HEK293 (cell line): ENCODE data around the gene TINCR.

Source experiments
- GLI4 ChIP-seq: fragments of 450-650 bp; formaldehyde crosslinking; IDR thresholded peaks from 2 replicates; pipeline ENCODE4 v1.5.1; 2016; ENCODE audit warnings: missing biosample characterization, missing genetic modification characterization
- KLF16 ChIP-seq: fragments of 450-650 bp; formaldehyde crosslinking; IDR thresholded peaks from 2 replicates; pipeline ENCODE4 v1.5.1; 2017; ENCODE audit warnings: missing biosample characterization, missing genetic modification characterization
- ZFP37 ChIP-seq: fragments of 450-650 bp; formaldehyde crosslinking; IDR thresholded peaks from 2 replicates; pipeline ENCODE4 v1.5.1; 2016; ENCODE audit warnings: missing biosample characterization, missing genetic modification characterization
- ZNF175 ChIP-seq: fragments of 450-650 bp; formaldehyde crosslinking; IDR thresholded peaks from 2 replicates; pipeline ENCODE4 v1.5.1; 2016; ENCODE audit warnings: missing biosample characterization, missing genetic modification characterization
- ZNF391 ChIP-seq: fragments of 450-650 bp; formaldehyde crosslinking; IDR thresholded peaks from 2 replicates; pipeline ENCODE4 v1.5.1; 2016; ENCODE audit warnings: low read depth, missing biosample characterization, missing genetic modification characterization, borderline replicate concordance
- ZNF560 ChIP-seq: fragments of 450-650 bp; formaldehyde crosslinking; IDR thresholded peaks from 2 replicates; pipeline ENCODE4 v1.5.1; 2017; ENCODE audit warnings: missing biosample characterization, missing genetic modification characterization, borderline replicate concordance
- ZNF624 ChIP-seq: fragments of 450-650 bp; formaldehyde crosslinking; IDR thresholded peaks from 2 replicates; pipeline ENCODE4 v1.5.1; 2017; ENCODE audit warnings: missing biosample characterization, missing genetic modification characterization
- ZNF76 ChIP-seq: fragments of 450-650 bp; formaldehyde crosslinking; IDR thresholded peaks from 2 replicates; pipeline ENCODE4; 2016; ENCODE audit warnings: low read depth, missing biosample characterization, missing genetic modification characterization, borderline replicate concordance
- ZNF792 ChIP-seq: fragments of 450-650 bp; formaldehyde crosslinking; IDR thresholded peaks from 2 replicates; pipeline ENCODE4 v1.5.1; 2016; ENCODE audit warnings: missing biosample characterization, missing genetic modification characterization
- TF ChIP-seq, protein P1 (sequence below): fragments of 450-650 bp; formaldehyde crosslinking; IDR thresholded peaks from 2 replicates; pipeline ENCODE4 v1.5.1; 2016; ENCODE audit warnings: missing biosample characterization, missing genetic modification characterization
- TF ChIP-seq, protein P2 (sequence below): fragments of 450-650 bp; formaldehyde crosslinking; IDR thresholded peaks from 2 replicates; pipeline ENCODE4 v1.5.1; 2016; ENCODE audit warnings: missing biosample characterization, missing genetic modification characterization
- TF ChIP-seq, protein P3 (sequence below): fragments of 450-650 bp; formaldehyde crosslinking; IDR thresholded peaks from 2 replicates; pipeline ENCODE4; 2016; ENCODE audit warnings: missing biosample characterization, missing genetic modification characterization

DNA sequence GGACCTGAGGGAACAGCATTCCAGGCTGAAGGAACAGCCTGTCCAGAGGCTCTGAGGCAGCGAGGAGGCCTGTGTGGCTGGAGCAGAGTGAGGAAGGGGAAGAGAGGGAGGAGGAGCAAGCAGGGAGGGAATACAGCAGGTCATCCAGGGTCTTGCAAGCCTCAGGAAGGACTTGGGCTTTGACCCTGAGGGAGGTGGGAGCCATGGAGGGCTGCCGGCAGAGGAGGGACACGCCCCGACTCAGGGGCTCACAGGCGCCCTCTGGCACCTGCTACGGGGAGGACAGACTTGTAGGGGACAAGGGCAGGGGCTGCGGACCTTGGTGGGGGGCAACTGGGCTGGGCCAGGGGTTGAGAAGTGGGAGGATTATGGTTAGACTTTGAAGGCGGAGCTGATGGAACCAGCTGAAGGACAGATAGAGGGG is 4.7 kb downstream of the TINCR start:
- TF ChIP-seq ZNF792 (tag by site-specific recombination) = no peak
- no peak for TF ChIP-seq ZNF175 (tag by site-specific recombination)
- TF ChIP-seq, protein P1, sequence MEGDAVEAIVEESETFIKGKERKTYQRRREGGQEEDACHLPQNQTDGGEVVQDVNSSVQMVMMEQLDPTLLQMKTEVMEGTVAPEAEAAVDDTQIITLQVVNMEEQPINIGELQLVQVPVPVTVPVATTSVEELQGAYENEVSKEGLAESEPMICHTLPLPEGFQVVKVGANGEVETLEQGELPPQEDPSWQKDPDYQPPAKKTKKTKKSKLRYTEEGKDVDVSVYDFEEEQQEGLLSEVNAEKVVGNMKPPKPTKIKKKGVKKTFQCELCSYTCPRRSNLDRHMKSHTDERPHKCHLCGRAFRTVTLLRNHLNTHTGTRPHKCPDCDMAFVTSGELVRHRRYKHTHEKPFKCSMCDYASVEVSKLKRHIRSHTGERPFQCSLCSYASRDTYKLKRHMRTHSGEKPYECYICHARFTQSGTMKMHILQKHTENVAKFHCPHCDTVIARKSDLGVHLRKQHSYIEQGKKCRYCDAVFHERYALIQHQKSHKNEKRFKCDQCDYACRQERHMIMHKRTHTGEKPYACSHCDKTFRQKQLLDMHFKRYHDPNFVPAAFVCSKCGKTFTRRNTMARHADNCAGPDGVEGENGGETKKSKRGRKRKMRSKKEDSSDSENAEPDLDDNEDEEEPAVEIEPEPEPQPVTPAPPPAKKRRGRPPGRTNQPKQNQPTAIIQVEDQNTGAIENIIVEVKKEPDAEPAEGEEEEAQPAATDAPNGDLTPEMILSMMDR = no peak
- no peak for TF ChIP-seq ZNF391 (tag by site-specific recombination)
- TF ChIP-seq ZNF560 = no peak
- no peak for TF ChIP-seq GLI4
- TF ChIP-seq ZFP37 (tag by site-specific recombination) = no peak
- TF ChIP-seq, protein P2, sequence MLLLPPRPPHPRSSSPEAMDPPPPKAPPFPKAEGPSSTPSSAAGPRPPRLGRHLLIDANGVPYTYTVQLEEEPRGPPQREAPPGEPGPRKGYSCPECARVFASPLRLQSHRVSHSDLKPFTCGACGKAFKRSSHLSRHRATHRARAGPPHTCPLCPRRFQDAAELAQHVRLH = 0 out of 2 replicates have a peak, but pooled peaks have one; percentile 35
- TF ChIP-seq ZNF76 (tag by site-specific recombination) = no peak
- no peak for TF ChIP-seq ZNF624
- TF ChIP-seq KLF16 (tag by site-specific recombination) = no peak
- TF ChIP-seq, protein P3, sequence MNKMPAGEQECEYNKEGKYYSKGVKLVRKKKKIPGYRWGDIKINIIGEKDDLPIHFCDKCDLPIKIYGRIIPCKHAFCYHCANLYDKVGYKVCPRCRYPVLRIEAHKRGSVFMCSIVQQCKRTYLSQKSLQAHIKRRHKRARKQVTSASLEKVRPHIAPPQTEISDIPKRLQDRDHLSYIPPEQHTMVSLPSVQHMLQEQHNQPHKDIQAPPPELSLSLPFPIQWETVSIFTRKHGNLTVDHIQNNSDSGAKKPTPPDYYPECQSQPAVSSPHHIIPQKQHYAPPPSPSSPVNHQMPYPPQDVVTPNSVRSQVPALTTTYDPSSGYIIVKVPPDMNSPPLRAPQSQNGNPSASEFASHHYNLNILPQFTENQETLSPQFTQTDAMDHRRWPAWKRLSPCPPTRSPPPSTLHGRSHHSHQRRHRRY = no peak
